Measurements from ENCODE around the gene MTX2. TPM values are rescaled to one million over a fixed set of nuclear protein-coding genes. Genes with fewer than 3 reads are reported as not detected.

The MTX2 gene
- total RNA-seq, 1 experiment from 2014 or later = 30.8 TPM

DNA sequence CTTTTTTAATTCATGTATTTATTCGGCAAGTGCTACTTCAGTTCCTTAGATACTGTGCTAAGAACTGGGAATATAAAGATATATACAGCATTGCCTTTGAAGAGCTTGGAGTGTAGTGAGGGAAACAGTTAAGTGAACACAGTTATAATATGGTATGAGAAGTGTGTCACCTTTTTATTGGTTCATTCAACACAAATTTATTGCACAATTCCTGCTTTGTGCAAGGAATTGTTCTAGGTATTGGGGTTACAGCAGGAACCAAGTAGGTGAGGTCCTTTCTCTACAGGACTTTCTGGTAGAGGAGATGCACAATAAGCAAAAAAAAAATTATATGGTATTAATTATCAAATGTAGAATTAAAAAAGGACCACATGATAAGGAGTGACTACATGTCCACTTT lies 65.5 kb downstream of the MTX2 start:
- no peak overlapping the region for H3K18ac ChIP-seq (ENCODE audit: insufficient read length, low read depth, low read length)
- H3K27ac ChIP-seq (ENCODE audit: insufficient read length, low read depth, low read length) = no peak overlapping the region
- H4K20me1 ChIP-seq (ENCODE audit: control insufficient read depth, insufficient read depth, insufficient read length) = no peaks in the 10 kb centered on the region
- H3K23me2 ChIP-seq (ENCODE audit: insufficient read length, low read depth, low read length, poor library complexity, severe bottlenecking) = no peaks in the 10 kb centered on the region
- no peaks in the 10 kb centered on the region for H3K9me3 ChIP-seq (ENCODE audit: control insufficient read depth, low read depth, low read length)
- Mint-ChIP-seq H3K27me3 (ENCODE audit: low read depth) (no peaks in the 10 kb centered on the region), H3K9me3 (peaks cover 0 to 1% of the 10 kb centered on the region in 2 experiments; a peak in 2 of 5 replicates), H3K36me3 (ENCODE audit: insufficient read depth in 1 of 3, low read depth in 3 of 3) (peaks cover 15 to 23% (median 20%) of the 10 kb centered on the region in 3 experiments), H3K4me1 (peaks cover 11 to 14% of the 10 kb centered on the region in 2 experiments), H3K4me3 (no peak overlapping the region), H3K27ac (no peak overlapping the region)
- H3K79me1 ChIP-seq (ENCODE audit: insufficient read depth, low read depth, low read length, poor library complexity, severe bottlenecking) = no peaks in the 10 kb centered on the region
- no peak overlapping the region for H2BK5ac ChIP-seq (ENCODE audit: insufficient read length, low read length)
- no peak overlapping the region for H3K23ac ChIP-seq (ENCODE audit: insufficient read length, low read depth, low read length)
- WGBS (ENCODE audit: extremely low coverage, insufficient read length, low lambda C conversion rate) = no CpG with 5 or more reads among the region's 1 CpG
- DNase-seq = no peak
- no peak overlapping the region for H2BK12ac ChIP-seq (ENCODE audit: insufficient read length, low read depth, low read length)
- no peak overlapping the region for H2BK20ac ChIP-seq (ENCODE audit: low read depth, low read length, poor library complexity, severe bottlenecking)
- no peak overlapping the region for H2AK5ac ChIP-seq (ENCODE audit: insufficient read length, low read length)
- no peak overlapping the region for H3K56ac ChIP-seq (ENCODE audit: insufficient read length, low read depth, low read length)
- H3K79me2 ChIP-seq (ENCODE audit: insufficient read depth, low read length) = no peaks in the 10 kb centered on the region
- H3K9ac ChIP-seq (ENCODE audit: extremely low read depth, insufficient read length, low read length) = no peak overlapping the region
- no peak overlapping the region for H2BK15ac ChIP-seq (ENCODE audit: low read depth, low read length)
- H3K14ac ChIP-seq (ENCODE audit: insufficient read depth, low read length) = no peak overlapping the region
- H4K91ac ChIP-seq (ENCODE audit: insufficient read length, low read depth, low read length) = no peak overlapping the region
- H4K8ac ChIP-seq (replicated peaks; ENCODE audit: insufficient read length, low read depth, low read length) = no peak overlapping the region
- no peak overlapping the region for H3K4me2 ChIP-seq (ENCODE audit: insufficient read depth, insufficient read length, low read length)
- TF ChIP-seq, protein P1, sequence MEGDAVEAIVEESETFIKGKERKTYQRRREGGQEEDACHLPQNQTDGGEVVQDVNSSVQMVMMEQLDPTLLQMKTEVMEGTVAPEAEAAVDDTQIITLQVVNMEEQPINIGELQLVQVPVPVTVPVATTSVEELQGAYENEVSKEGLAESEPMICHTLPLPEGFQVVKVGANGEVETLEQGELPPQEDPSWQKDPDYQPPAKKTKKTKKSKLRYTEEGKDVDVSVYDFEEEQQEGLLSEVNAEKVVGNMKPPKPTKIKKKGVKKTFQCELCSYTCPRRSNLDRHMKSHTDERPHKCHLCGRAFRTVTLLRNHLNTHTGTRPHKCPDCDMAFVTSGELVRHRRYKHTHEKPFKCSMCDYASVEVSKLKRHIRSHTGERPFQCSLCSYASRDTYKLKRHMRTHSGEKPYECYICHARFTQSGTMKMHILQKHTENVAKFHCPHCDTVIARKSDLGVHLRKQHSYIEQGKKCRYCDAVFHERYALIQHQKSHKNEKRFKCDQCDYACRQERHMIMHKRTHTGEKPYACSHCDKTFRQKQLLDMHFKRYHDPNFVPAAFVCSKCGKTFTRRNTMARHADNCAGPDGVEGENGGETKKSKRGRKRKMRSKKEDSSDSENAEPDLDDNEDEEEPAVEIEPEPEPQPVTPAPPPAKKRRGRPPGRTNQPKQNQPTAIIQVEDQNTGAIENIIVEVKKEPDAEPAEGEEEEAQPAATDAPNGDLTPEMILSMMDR (conservative IDR thresholded peaks at IDR 0.05) = no peak
- no peak overlapping the region for H2AFZ ChIP-seq (ENCODE audit: low read length)
- H3K4me1 ChIP-seq (ENCODE audit: insufficient read depth, low read length) = no peaks in the 10 kb centered on the region
- H2BK120ac ChIP-seq (ENCODE audit: low read depth, low read length, poor library complexity, severe bottlenecking) = no peak overlapping the region
- no peak overlapping the region for H3T11ph ChIP-seq (ENCODE audit: low read length)
- no peak overlapping the region for H3K4ac ChIP-seq (ENCODE audit: low read depth, low read length)
- no peaks in the 10 kb centered on the region for H3K27me3 ChIP-seq (ENCODE audit: insufficient read depth, low read length)
- no peak overlapping the region for H4K5ac ChIP-seq (ENCODE audit: insufficient read length, low read depth, low read length)
